Smooth muscle cell (in vitro differentiated cells): ENCODE data around the gene CFAP69. TPM values are rescaled to one million over a fixed set of nuclear protein-coding genes. Genes with fewer than 3 reads are reported as not detected.
"Not testable (repeated sequence)": the region's sequence is repeated elsewhere in the genome, so short reads cannot be mapped to it uniquely, and the experiment has no call there.

Source experiments
- DNase-seq: peaks from one replicate; lab custom pipeline; 2025; ENCODE audit not compliant: unreplicated experiment; lab: John Stamatoyannopoulos, UW
- H2AFZ ChIP-seq: fragments of 200-600 bp; sonication (generic); 2 replicates; pipeline ENCODE4 v1.6.0; 2016; ENCODE audit warnings: antibody characterized with exemption, low read depth, mild to moderate bottlenecking
- H3F3A ChIP-seq: fragments of 200-600 bp; sonication (generic); 2 replicates; pipeline ENCODE4 v1.6.0; 2017; ENCODE audit warnings: antibody characterized with exemption, low read depth
- H3K27ac ChIP-seq: fragments of 200-600 bp; sonication (generic); 2 replicates; pipeline ENCODE4 v1.5.1; 2016; ENCODE audit warnings: low read depth, mild to moderate bottlenecking
- H3K27me3 ChIP-seq: fragments of 200-600 bp; sonication (generic); 2 replicates; pipeline ENCODE4 v1.6.1; 2016; ENCODE audit warnings: low read depth, mild to moderate bottlenecking
- H3K36me3 ChIP-seq: fragments of 200-600 bp; sonication (generic); 2 replicates; pipeline ENCODE4 v1.5.1; 2016; ENCODE audit warnings: low read depth
- H3K4me1 ChIP-seq: fragments of 200-600 bp; sonication (generic); 2 replicates; pipeline ENCODE4 v1.5.1; 2016; ENCODE audit warnings: low read depth
- H3K4me2 ChIP-seq: fragments of 200-600 bp; sonication (generic); 2 replicates; pipeline ENCODE4 v1.6.0; 2016; ENCODE audit warnings: mild to moderate bottlenecking
- H3K4me3 ChIP-seq: fragments of 200-600 bp; sonication (generic); 2 replicates; pipeline ENCODE4 v1.5.1; 2016; ENCODE audit warnings: mild to moderate bottlenecking
- H3K79me2 ChIP-seq: fragments of 200-600 bp; sonication (generic); 2 replicates; pipeline ENCODE4 v1.6.0; 2016; ENCODE audit warnings: low read depth, mild to moderate bottlenecking
- H3K9ac ChIP-seq: fragments of 200-600 bp; sonication (generic); 2 replicates; pipeline ENCODE4 v1.6.0; 2016; ENCODE audit warnings: low read depth
- H3K9me3 ChIP-seq: fragments of 200-600 bp; sonication (generic); replicated peaks from 2 replicates; pipeline ENCODE4 v1.5.1; 2016; ENCODE audit warnings: low read depth
- H4K20me1 ChIP-seq: fragments of 200-600 bp; sonication (generic); 2 replicates; pipeline ENCODE4 v1.6.0; 2016; ENCODE audit warnings: low read depth
- WGBS: methylation state at CpG from one replicate; pipeline ENCODE4 v1.1.7; 2016; ENCODE audit warnings: low lambda C conversion rate; 5-methylcytosine and 5-hydroxymethylcytosine counted together
- polyA plus RNA-seq: library from polyadenylated mRNA; unstranded; fragments of >200 nt; fragmentation: Nextera tagmentation; extraction: Ambion mirVana; gene quantifications from 2 replicates; pipeline ENCODE4 v1.2.1, GENCODE V29; 2016
- total RNA-seq: library from RNA; depleted of rRNA; stranded (reverse); fragments of >200 nt; gene quantifications from 2 replicates; pipeline ENCODE4 v1.2.3, GENCODE V29; 2014
- TF ChIP-seq, protein P1 (sequence below): fragments of 200-600 bp; sonication (generic); IDR thresholded peaks from 2 replicates; pipeline ENCODE4 v1.5.1; 2017; ENCODE audit warnings: borderline replicate concordance, mild to moderate bottlenecking, antibody characterized with exemption; ENCODE audit not compliant: insufficient read depth, poor library complexity, severe bottlenecking

The CFAP69 gene
- total and polyA plus RNA-seq, 2 experiments from 2014 or later, result 0.97 to 8.7 TPM

DNA sequence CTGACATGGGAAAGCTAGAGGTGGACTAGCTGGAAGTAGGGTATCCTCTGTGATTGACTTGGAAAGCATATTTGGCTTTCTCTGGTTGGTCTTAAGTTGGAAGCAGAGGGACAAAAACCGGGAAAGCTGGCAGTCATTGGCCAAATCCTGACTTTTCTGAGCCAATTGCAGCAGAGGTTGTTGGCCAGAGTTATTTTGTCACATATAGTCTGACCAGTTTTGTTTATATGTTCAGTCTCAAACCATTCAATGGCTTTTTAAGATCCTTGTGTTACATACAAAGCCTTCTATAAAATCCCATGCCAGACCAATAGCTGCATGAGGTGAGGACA lies 6.3 kb downstream of the CFAP69 start:
- DNase-seq, result no peak
- 93% methylated on average over 1 of the region's 1 CpG for WGBS
- no peaks in the 10 kb centered on the region for H3K79me2 ChIP-seq
- H3K4me2 ChIP-seq, result no peak overlapping the region
- no peaks in the 10 kb centered on the region for H4K20me1 ChIP-seq
- no peaks in the 10 kb centered on the region for H3F3A ChIP-seq
- peaks cover 2% of the 10 kb centered on the region for H3K27me3 ChIP-seq
- H3K36me3 ChIP-seq, result no peaks in the 10 kb centered on the region
- H2AFZ ChIP-seq, result no peak overlapping the region
- no peaks in the 10 kb centered on the region for H3K9me3 ChIP-seq
- no peak overlapping the region for H3K9ac ChIP-seq
- TF ChIP-seq, protein P1, sequence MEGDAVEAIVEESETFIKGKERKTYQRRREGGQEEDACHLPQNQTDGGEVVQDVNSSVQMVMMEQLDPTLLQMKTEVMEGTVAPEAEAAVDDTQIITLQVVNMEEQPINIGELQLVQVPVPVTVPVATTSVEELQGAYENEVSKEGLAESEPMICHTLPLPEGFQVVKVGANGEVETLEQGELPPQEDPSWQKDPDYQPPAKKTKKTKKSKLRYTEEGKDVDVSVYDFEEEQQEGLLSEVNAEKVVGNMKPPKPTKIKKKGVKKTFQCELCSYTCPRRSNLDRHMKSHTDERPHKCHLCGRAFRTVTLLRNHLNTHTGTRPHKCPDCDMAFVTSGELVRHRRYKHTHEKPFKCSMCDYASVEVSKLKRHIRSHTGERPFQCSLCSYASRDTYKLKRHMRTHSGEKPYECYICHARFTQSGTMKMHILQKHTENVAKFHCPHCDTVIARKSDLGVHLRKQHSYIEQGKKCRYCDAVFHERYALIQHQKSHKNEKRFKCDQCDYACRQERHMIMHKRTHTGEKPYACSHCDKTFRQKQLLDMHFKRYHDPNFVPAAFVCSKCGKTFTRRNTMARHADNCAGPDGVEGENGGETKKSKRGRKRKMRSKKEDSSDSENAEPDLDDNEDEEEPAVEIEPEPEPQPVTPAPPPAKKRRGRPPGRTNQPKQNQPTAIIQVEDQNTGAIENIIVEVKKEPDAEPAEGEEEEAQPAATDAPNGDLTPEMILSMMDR, result no peak
- H3K4me3 ChIP-seq, result no peak overlapping the region
- H3K27ac ChIP-seq, result no peak overlapping the region
- no peaks in the 10 kb centered on the region for H3K4me1 ChIP-seq

DNA sequence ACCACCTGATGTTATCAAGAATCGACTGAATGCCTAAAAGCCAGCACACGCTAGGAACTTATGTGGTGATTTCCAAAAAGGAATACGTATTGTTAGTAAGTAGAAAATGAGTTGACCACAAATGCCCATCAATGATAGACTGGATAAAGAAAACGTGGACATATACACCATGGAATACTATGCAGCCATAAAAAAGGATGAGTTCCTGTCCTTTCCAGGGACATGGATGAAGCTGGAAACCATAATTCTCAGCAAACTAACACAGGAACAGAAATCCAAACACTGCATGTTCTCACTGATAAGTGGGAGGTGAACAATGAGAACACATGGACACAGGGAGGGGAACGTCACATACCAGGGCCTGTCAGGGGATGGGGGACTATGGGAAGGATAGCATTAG lies 11.0 kb downstream of the CFAP69 start:
- not testable (repeated sequence) for H3K36me3 ChIP-seq, H3K9me3 ChIP-seq, H3K4me3 ChIP-seq, H3K27me3 ChIP-seq, H4K20me1 ChIP-seq, H3K27ac ChIP-seq, H3F3A ChIP-seq, H3K4me2 ChIP-seq, H3K9ac ChIP-seq, H3K4me1 ChIP-seq, H3K79me2 ChIP-seq, DNase-seq, H2AFZ ChIP-seq
- WGBS, result 90% methylated on average over 5 of the region's 5 CpGs

DNA sequence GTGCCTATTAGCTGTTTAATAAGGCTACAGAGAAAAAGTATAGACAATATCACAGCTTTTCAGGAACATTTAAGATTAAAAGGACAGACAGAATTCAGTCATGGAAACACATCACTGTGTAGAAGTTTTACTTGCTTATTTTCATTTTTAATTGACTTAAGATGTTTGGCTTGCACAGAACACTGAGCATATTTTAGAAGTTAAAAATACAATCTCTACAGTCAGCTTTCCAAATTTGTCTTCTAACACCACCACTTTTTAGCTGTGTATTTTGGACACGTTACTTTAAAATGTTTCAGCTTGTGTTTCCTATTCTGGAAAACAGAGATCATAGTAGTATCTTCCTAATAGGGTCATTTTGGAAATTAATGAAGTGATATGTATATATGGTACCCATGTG lies 11.8 kb downstream of the CFAP69 start:
- no peaks in the 10 kb centered on the region for H3K36me3 ChIP-seq
- H2AFZ ChIP-seq, result no peak overlapping the region
- H3F3A ChIP-seq, result no peaks in the 10 kb centered on the region
- no peaks in the 10 kb centered on the region for H3K4me1 ChIP-seq
- H3K9me3 ChIP-seq, result no peaks in the 10 kb centered on the region
- H3K79me2 ChIP-seq, result no peaks in the 10 kb centered on the region
- H3K27me3 ChIP-seq, result no peaks in the 10 kb centered on the region
- no peaks in the 10 kb centered on the region for H4K20me1 ChIP-seq
- no peak overlapping the region for H3K4me2 ChIP-seq
- DNase-seq, result no peak
- TF ChIP-seq, protein P1, result no peak
- no peak overlapping the region for H3K9ac ChIP-seq
- no peak overlapping the region for H3K4me3 ChIP-seq
- no peak overlapping the region for H3K27ac ChIP-seq
- 94% methylated on average over 1 of the region's 1 CpG for WGBS

DNA sequence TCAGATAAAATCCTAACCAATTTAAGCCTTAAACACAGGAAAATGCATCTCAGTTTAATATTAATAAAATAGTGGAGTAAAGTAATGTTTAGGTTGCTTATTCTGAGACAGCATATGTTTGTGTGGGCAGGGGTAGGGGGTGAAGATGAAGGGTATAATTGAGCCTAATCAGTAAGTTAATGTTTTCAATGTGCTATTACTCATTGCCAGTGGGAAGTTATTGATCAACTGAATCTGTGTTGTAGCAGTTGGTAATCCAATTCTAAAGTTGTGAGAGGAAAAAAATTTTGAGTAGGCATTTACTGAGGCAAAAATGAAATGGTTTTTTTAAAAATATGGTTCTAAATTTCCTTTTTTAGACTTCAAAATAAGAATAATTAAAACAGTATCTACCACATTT lies 16.5 kb downstream of the CFAP69 start:
- Histone ChIP-seq H3K79me2 (no peaks in the 10 kb centered on the region), H3K36me3 (no peaks in the 10 kb centered on the region), H3K4me2 (no peak overlapping the region), H4K20me1 (no peaks in the 10 kb centered on the region), H3K9me3 (no peaks in the 10 kb centered on the region), H3K9ac (no peak overlapping the region), H2AFZ (no peak overlapping the region), H3K27ac (no peak overlapping the region), H3K4me3 (no peak overlapping the region), H3F3A (no peaks in the 10 kb centered on the region), H3K4me1 (no peaks in the 10 kb centered on the region), H3K27me3 (no peaks in the 10 kb centered on the region)
- TF ChIP-seq, protein P1, result no peak
- DNase-seq, result no peak
